BLaER1 treated with 17β-estradiol and CSF1 and Interleukin-3, amounts not matched to agents 10 nM and 100 nM (cell line): Measurements from ENCODE around the gene CAMKMT.

Experiments used
- H3K27ac ChIP-seq, 11 experiments: shearing (Covaris generic); formaldehyde crosslinking; 2 replicates each; pipeline ENCODE4 v1.8.1; 2022
- H3K27me3 ChIP-seq, 11 experiments: shearing (Covaris generic); formaldehyde crosslinking; 2 replicates each; pipeline ENCODE4 v1.8.1; 2022
- H3K36me3 ChIP-seq, 11 experiments: shearing (Covaris generic); formaldehyde crosslinking; 2 replicates each; pipeline ENCODE4 v1.8.1; 2022
- H3K4me1 ChIP-seq, 10 experiments: shearing (Covaris generic); formaldehyde crosslinking; 2 replicates each; pipeline ENCODE4 v1.8.1; 2022
- H3K4me2 ChIP-seq, 11 experiments: shearing (Covaris generic); formaldehyde crosslinking; 2 replicates each; pipeline ENCODE4 v1.8.1; 2022
- H3K4me3 ChIP-seq, 10 experiments: shearing (Covaris generic); formaldehyde crosslinking; 2 replicates each; pipeline ENCODE4 v1.8.1; 2022
- H3K9ac ChIP-seq, 11 experiments: shearing (Covaris generic); formaldehyde crosslinking; 2 replicates each; pipeline ENCODE4 v1.8.1; 2022
- H3K9me3 ChIP-seq, 11 experiments: shearing (Covaris generic); formaldehyde crosslinking; replicated peaks in 1 of 11; 2 replicates each; pipeline ENCODE4 v1.8.1; 2022
- H4K20me1 ChIP-seq, 11 experiments: shearing (Covaris generic); formaldehyde crosslinking; 2 replicates each; pipeline ENCODE4 v1.8.1; 2022
- Cebpa-rat ChIP-seq, 11 experiments: shearing (Covaris generic); IDR thresholded peaks; 2 replicates each; pipeline ENCODE4 v1.8.1; 2022

The CAMKMT gene

GRCh38 chr2:44570271-44570670 is 208.5 kb downstream of the CAMKMT start:
- Histone ChIP-seq H3K4me1 (0 out of 20 replicates have a peak, but pooled peaks cover 0 to under 1% (median 0%) of the 10 kb centered on the region in 10 experiments), H3K9ac (no peak overlapping the region), H3K27me3 (no peaks in the 10 kb centered on the region), H4K20me1 (no peaks in the 10 kb centered on the region), H3K36me3 (no peaks in the 10 kb centered on the region), H3K9me3 (no peaks in the 10 kb centered on the region), H3K4me3 (no peak overlapping the region), H3K4me2 (no peak overlapping the region), H3K27ac (no peak overlapping the region)
- TF ChIP-seq Cebpa-rat (IDR thresholded peaks at IDR 0.05) = no peak

- Histone ChIP-seq H3K9me3 (no peaks in the 10 kb centered on the region), H3K4me3 (no peak overlapping the region), H3K4me2 (no peak overlapping the region), H3K9ac (no peak overlapping the region), H3K36me3 (no peaks in the 10 kb centered on the region), H3K27ac (no peak overlapping the region), H3K4me1 (no peaks in the 10 kb centered on the region), H3K27me3 (no peaks in the 10 kb centered on the region), H4K20me1 (no peaks in the 10 kb centered on the region)
- TF ChIP-seq Cebpa-rat (IDR thresholded peaks at IDR 0.05) = no peak
These were observed 209.0 kb downstream of the CAMKMT start for GRCh38 chr2:44570777-44571176.

GRCh38 chr2:44572196-44572900 is 210.6 kb downstream of the CAMKMT start:
- Histone ChIP-seq H3K4me1 (peaks cover 0 to 3% (median 0%) of the 10 kb centered on the region in 10 experiments; a peak in 3 of 20 replicates), H3K27ac (no peak overlapping the region), H3K4me3 (no peak overlapping the region), H3K9me3 (no peaks in the 10 kb centered on the region), H3K27me3 (no peaks in the 10 kb centered on the region), H4K20me1 (no peaks in the 10 kb centered on the region), H3K9ac (no peak overlapping the region), H3K36me3 (no peaks in the 10 kb centered on the region), H3K4me2 (no peak overlapping the region)
- no peak for TF ChIP-seq Cebpa-rat (IDR thresholded peaks at IDR 0.05)

GRCh38 chr2:44573996-44574395 is 212.2 kb downstream of the CAMKMT start:
- no peaks in the 10 kb centered on the region for H3K27me3 ChIP-seq
- H4K20me1 ChIP-seq = no peaks in the 10 kb centered on the region
- no peaks in the 10 kb centered on the region for H3K36me3 ChIP-seq
- no peak overlapping the region for H3K27ac ChIP-seq
- H3K9ac ChIP-seq = no peak overlapping the region
- no peak overlapping the region for H3K4me2 ChIP-seq
- peaks cover 0 to 20% (median 13%) of the 10 kb centered on the region in 10 experiments; a peak in 13 of 20 replicates for H3K4me1 ChIP-seq
- TF ChIP-seq Cebpa-rat (IDR thresholded peaks at IDR 0.05) = no peak
- H3K4me3 ChIP-seq = no peak overlapping the region
- H3K9me3 ChIP-seq = no peaks in the 10 kb centered on the region

GRCh38 chr2:44578471-44579093 is 216.8 kb downstream of the CAMKMT start:
- peak in 5 of 11 experiments; percentile 9 to 70 (median 44); a peak in 5 of 22 replicates for TF ChIP-seq Cebpa-rat (IDR thresholded peaks at IDR 0.05)
- H3K9me3 ChIP-seq = no peaks in the 10 kb centered on the region
- no peaks in the 10 kb centered on the region for H3K27me3 ChIP-seq
- H3K4me1 ChIP-seq = peaks cover 0 to 31% (median 21%) of the 10 kb centered on the region in 10 experiments; a peak in 13 of 20 replicates
- H4K20me1 ChIP-seq = no peaks in the 10 kb centered on the region
- H3K9ac ChIP-seq = peak overlapping the region in 5 of 11 experiments; percentile 4 to 50 (median 30); a peak in 6 of 22 replicates
- no peaks in the 10 kb centered on the region for H3K36me3 ChIP-seq
- H3K27ac ChIP-seq = peak overlapping the region in 10 of 11 experiments; percentile 9 to 78 (median 60); a peak in 17 of 22 replicates
- peak overlapping the region in 7 of 11 experiments; percentile 17 to 79 (median 70); a peak in 15 of 22 replicates for H3K4me2 ChIP-seq
- H3K4me3 ChIP-seq = peak overlapping the region in 2 of 10 experiments; percentile 6 to 14; a peak in 2 of 20 replicates

GRCh38 chr2:44579115-44579836 is 217.5 kb downstream of the CAMKMT start:
- Histone ChIP-seq H3K4me3 (no peak overlapping the region), H3K4me2 (peak overlapping the region in 7 of 11 experiments; percentile 17 to 79 (median 70); a peak in 13 of 22 replicates), H4K20me1 (no peaks in the 10 kb centered on the region), H3K9ac (peak overlapping the region in 3 of 11 experiments; percentile 4 to 50 (median 31); a peak in 4 of 22 replicates), H3K4me1 (peaks cover 0 to 31% (median 21%) of the 10 kb centered on the region in 10 experiments; a peak in 13 of 20 replicates), H3K36me3 (no peaks in the 10 kb centered on the region), H3K9me3 (no peaks in the 10 kb centered on the region), H3K27me3 (no peaks in the 10 kb centered on the region), H3K27ac (peak overlapping the region in 9 of 11 experiments; percentile 9 to 78 (median 60); a peak in 15 of 22 replicates)
- no peak for TF ChIP-seq Cebpa-rat (IDR thresholded peaks at IDR 0.05)

GRCh38 chr2:44579837-44580230 is 218.1 kb downstream of the CAMKMT start:
- H3K4me1 ChIP-seq = peaks cover 0 to 31% (median 21%) of the 10 kb centered on the region in 10 experiments; a peak in 13 of 20 replicates
- no peaks in the 10 kb centered on the region for H3K27me3 ChIP-seq
- H3K9me3 ChIP-seq = no peaks in the 10 kb centered on the region
- peak overlapping the region in 4 of 11 experiments; percentile 59 to 78 (median 69); a peak in 6 of 22 replicates for H3K27ac ChIP-seq
- H3K9ac ChIP-seq = no peak overlapping the region
- H3K36me3 ChIP-seq = no peaks in the 10 kb centered on the region
- peak overlapping the region in 5 of 11 experiments; percentile 62 to 79 (median 71); a peak in 9 of 22 replicates for H3K4me2 ChIP-seq
- no peaks in the 10 kb centered on the region for H4K20me1 ChIP-seq
- H3K4me3 ChIP-seq = no peak overlapping the region
- no peak for TF ChIP-seq Cebpa-rat (IDR thresholded peaks at IDR 0.05)

- H3K36me3 ChIP-seq = no peaks in the 10 kb centered on the region
- H4K20me1 ChIP-seq = no peaks in the 10 kb centered on the region
- peaks cover 0 to 31% (median 21%) of the 10 kb centered on the region in 10 experiments; a peak in 13 of 20 replicates for H3K4me1 ChIP-seq
- no peak overlapping the region for H3K4me2 ChIP-seq
- H3K9ac ChIP-seq = no peak overlapping the region
- no peak overlapping the region for H3K27ac ChIP-seq
- TF ChIP-seq Cebpa-rat (IDR thresholded peaks at IDR 0.05) = no peak
- H3K4me3 ChIP-seq = no peak overlapping the region
- no peaks in the 10 kb centered on the region for H3K9me3 ChIP-seq
- no peaks in the 10 kb centered on the region for H3K27me3 ChIP-seq
These were observed 219.2 kb downstream of the CAMKMT start for GRCh38 chr2:44580875-44581515.
